GM12875 (cell line): ENCODE measurements around the gene CAT.

Experiments
- H3K4me3 ChIP-seq: one replicate; pipeline ENCODE4 v1.5.1; 2011; ENCODE audit warnings: low read depth, low read length, control low read depth
- TF ChIP-seq, protein P1 (sequence below): IDR thresholded peaks from 2 replicates; pipeline ENCODE4 v1.5.1; 2011; ENCODE audit warnings: low read depth, mild to moderate bottlenecking, control low read depth, inconsistent platforms, low read length, moderate library complexity, borderline replicate concordance; ENCODE audit not compliant: insufficient read depth

Gene CAT

GRCh38 chr11:34502949-34503348 is 64.2 kb downstream of the CAT start:
- no peak overlapping the region for H3K4me3 ChIP-seq
- TF ChIP-seq, protein P1, sequence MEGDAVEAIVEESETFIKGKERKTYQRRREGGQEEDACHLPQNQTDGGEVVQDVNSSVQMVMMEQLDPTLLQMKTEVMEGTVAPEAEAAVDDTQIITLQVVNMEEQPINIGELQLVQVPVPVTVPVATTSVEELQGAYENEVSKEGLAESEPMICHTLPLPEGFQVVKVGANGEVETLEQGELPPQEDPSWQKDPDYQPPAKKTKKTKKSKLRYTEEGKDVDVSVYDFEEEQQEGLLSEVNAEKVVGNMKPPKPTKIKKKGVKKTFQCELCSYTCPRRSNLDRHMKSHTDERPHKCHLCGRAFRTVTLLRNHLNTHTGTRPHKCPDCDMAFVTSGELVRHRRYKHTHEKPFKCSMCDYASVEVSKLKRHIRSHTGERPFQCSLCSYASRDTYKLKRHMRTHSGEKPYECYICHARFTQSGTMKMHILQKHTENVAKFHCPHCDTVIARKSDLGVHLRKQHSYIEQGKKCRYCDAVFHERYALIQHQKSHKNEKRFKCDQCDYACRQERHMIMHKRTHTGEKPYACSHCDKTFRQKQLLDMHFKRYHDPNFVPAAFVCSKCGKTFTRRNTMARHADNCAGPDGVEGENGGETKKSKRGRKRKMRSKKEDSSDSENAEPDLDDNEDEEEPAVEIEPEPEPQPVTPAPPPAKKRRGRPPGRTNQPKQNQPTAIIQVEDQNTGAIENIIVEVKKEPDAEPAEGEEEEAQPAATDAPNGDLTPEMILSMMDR: no peak

GRCh38 chr11:34505874-34506273 is 67.1 kb downstream of the CAT start:
- TF ChIP-seq, protein P1: no peak
- H3K4me3 ChIP-seq: no peak overlapping the region

DNA sequence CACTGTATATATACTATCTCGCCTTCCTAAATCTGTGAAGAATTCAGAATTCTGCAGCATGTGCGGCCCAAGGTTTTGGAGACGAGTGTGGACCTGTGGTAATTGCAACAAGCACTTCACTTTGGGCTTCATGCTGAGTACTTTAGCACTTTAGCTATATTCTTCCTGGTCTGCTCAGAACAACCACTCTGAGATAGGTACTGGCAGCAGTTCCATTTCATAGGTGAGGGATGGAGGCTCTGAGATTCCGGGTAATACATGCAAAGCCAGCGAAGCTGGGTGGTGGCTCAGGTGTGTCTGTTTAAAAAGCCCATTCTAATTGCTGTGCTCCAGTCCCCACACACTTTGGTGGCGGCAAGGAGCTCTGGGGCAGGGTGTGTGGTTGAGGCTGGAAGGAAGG is 68.4 kb downstream of the CAT start:
- TF ChIP-seq, protein P1: no peak

DNA sequence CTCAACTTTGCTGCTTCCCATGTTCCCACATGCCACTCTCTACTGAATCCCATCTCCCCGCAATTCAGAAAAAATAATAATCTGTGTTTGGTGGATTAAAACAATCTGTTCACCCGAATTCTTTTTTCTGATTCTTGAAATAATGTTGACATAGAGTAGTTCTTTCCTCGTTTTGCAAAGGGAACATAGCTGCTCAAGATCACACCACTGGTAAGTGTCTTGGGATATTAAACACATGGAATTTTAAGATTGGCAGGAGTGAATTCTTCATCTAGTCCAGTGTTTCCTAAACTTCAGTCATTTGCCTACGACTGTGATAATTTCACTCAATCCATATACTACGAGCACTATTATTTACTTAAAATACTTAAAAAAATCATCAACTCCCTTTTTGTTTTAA is 68.9 kb downstream of the CAT start:
- TF ChIP-seq, protein P1: no peak
- H3K4me3 ChIP-seq: no peak overlapping the region

More for the DNA sequence above, 68.4 kb downstream of the CAT start:
- H3K4me3 ChIP-seq: no peak overlapping the region

DNA sequence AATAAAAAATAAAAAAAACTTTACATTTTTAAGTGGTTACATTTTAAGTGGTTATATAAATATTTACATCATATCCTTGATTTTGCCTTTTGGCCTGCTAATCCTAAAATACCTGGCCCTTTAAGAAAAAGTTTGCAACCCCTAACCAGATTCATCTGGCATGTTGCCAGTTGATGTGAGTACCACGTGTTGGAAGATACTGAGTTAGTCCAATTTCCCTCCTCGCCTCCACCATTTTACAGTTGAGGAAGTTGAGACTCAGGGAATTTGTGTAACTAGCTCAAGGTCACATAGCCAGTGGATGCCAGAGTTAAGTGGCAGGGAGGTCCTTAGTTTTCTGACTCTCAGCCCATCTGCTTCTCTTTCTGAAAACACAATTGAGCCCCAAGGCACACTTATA is 69.8 kb downstream of the CAT start:
- TF ChIP-seq, protein P1: no peak
- no peak overlapping the region for H3K4me3 ChIP-seq

- TF ChIP-seq, protein P1: no peak
- no peak overlapping the region for H3K4me3 ChIP-seq
These were observed 70.7 kb downstream of the CAT start for GRCh38 chr11:34509336-34509876.

- TF ChIP-seq, protein P1: no peak
- H3K4me3 ChIP-seq: no peak overlapping the region
These were observed 71.5 kb downstream of the CAT start for GRCh38 chr11:34510218-34510617.
